Measurements from ENCODE around the gene SATB2. TPM values are rescaled to one million over a fixed set of nuclear protein-coding genes. Genes with fewer than 3 reads are reported as not detected.

SATB2 gene
- total RNA-seq, 1 donor from 2014 or later = 5.0 TPM

- H3K4me1 ChIP-seq = peaks cover 23% of the 10 kb centered on the region
- peaks cover 72% of the 10 kb centered on the region for H3K27me3 ChIP-seq (ENCODE audit: low read depth)
- no peak overlapping the region for H3K4me3 ChIP-seq
- H3K27ac ChIP-seq = no peak overlapping the region
- no peaks in the 10 kb centered on the region for H3K9me3 ChIP-seq
- intact Hi-C loops (cut with DNase I) = no loop called here
- ATAC-seq (no peak), DNase-seq (no peak)
- no peaks in the 10 kb centered on the region for H3K36me3 ChIP-seq
- no peak for TF ChIP-seq CTCF (IDR thresholded peaks at IDR 0.05)
Measured at GRCh38 chr2:199452260-199452990, 5.3 kb downstream of the SATB2 start.

- DNase-seq (no peak), ATAC-seq (no peak)
- H3K4me3 ChIP-seq = no peak overlapping the region
- intact Hi-C loops (cut with DNase I) = no loop called here
- H3K27me3 ChIP-seq (ENCODE audit: low read depth) = peaks cover 49% of the 10 kb centered on the region
- no peaks in the 10 kb centered on the region for H3K9me3 ChIP-seq
- H3K36me3 ChIP-seq = no peaks in the 10 kb centered on the region
- no peaks in the 10 kb centered on the region for H3K4me1 ChIP-seq
- no peak for TF ChIP-seq CTCF (IDR thresholded peaks at IDR 0.05)
- no peak overlapping the region for H3K27ac ChIP-seq
Measured at GRCh38 chr2:199449956-199450355, 7.8 kb downstream of the SATB2 start.

- Histone ChIP-seq H3K9me3 (no peaks in the 10 kb centered on the region), H3K27ac (no peak overlapping the region), H3K36me3 (no peaks in the 10 kb centered on the region), H3K27me3 (ENCODE audit: low read depth) (peaks cover 44% of the 10 kb centered on the region), H3K4me1 (no peaks in the 10 kb centered on the region), H3K4me3 (no peak overlapping the region)
- DNase-seq (no peak), ATAC-seq (no peak)
- intact Hi-C loops (cut with DNase I) = no loop called here
- TF ChIP-seq CTCF (IDR thresholded peaks at IDR 0.05) = no peak
Measured at GRCh38 chr2:199449455-199449854, 8.3 kb downstream of the SATB2 start.

- Histone ChIP-seq H3K4me3 (no peak overlapping the region), H3K9me3 (no peaks in the 10 kb centered on the region), H3K27ac (no peak overlapping the region), H3K27me3 (ENCODE audit: low read depth) (peaks cover 21% of the 10 kb centered on the region), H3K36me3 (no peaks in the 10 kb centered on the region), H3K4me1 (no peaks in the 10 kb centered on the region)
- DNase-seq = no peak
- TF ChIP-seq CTCF (IDR thresholded peaks at IDR 0.05) = no peak
- intact Hi-C loops (cut with DNase I) = no loop called here
- ATAC-seq = no peak
Measured at GRCh38 chr2:199446996-199447576, 10.7 kb downstream of the SATB2 start.

GRCh38 chr2:199444749-199445148 lies 13.0 kb downstream of the SATB2 start:
- Histone ChIP-seq H3K27ac (no peak overlapping the region), H3K9me3 (no peaks in the 10 kb centered on the region), H3K4me3 (no peak overlapping the region), H3K4me1 (no peaks in the 10 kb centered on the region), H3K36me3 (no peaks in the 10 kb centered on the region), H3K27me3 (ENCODE audit: low read depth) (peaks cover 8% of the 10 kb centered on the region)
- intact Hi-C loops (cut with DNase I) = no loop called here
- TF ChIP-seq CTCF (IDR thresholded peaks at IDR 0.05) = no peak
- no peak for ATAC-seq
- no peak for DNase-seq
